Body of pancreas (tissue), 4 donors: ENCODE results near the gene MLPH.

ENCODE experiments used
- POLR2A ChIP-seq, 3 donors: fragments of 450-650 bp; IDR thresholded peaks; one replicate each; pipeline ENCODE4 v1.6.1; 2016; ENCODE audit warnings: antibody characterized with exemption in 3 of 3, mild to moderate bottlenecking in 2 of 3
- TF ChIP-seq, protein P1 (sequence below), 7 experiments: fragments of 450-650 bp in 4 of 7; fragments of 200-600 bp in 3 of 7; sonication (generic) in 3 of 7; IDR thresholded peaks; one replicate each; pipeline ENCODE4 v1.5.1; 2016 to 2019; ENCODE audit warnings: antibody characterized with exemption in 7 of 7

DNA sequence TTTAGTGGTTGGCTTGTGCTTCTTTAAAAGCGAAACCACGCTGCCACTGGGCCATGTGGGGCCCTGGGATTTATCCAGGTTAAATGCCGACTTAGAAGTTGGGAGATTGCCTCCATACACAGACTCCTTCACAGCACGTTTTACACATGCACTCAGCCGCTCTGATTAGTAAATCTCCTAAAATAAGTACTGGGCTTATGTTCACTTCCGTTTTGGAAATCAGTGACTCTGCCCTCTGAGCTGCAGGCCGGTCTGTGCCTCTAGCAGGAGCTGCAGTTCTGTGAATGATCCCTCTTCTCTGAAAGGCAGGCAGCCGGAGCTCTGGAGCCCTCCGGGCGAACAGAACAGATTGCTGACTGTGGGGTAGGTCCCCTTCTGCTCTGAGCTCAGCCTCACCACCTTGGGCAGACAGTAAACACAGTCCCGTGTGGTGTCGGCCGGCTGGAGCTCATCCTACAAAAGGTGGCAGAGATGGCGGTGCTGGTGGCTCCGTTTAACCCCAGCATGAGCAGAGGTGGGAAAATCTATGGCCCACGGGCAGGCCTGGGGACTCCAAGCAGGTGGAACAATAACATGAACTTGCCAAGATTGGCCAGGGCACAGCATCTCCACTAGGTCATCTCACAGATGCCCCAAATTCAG lies 113.3 kb downstream of the MLPH start:
- TF ChIP-seq, protein P1, sequence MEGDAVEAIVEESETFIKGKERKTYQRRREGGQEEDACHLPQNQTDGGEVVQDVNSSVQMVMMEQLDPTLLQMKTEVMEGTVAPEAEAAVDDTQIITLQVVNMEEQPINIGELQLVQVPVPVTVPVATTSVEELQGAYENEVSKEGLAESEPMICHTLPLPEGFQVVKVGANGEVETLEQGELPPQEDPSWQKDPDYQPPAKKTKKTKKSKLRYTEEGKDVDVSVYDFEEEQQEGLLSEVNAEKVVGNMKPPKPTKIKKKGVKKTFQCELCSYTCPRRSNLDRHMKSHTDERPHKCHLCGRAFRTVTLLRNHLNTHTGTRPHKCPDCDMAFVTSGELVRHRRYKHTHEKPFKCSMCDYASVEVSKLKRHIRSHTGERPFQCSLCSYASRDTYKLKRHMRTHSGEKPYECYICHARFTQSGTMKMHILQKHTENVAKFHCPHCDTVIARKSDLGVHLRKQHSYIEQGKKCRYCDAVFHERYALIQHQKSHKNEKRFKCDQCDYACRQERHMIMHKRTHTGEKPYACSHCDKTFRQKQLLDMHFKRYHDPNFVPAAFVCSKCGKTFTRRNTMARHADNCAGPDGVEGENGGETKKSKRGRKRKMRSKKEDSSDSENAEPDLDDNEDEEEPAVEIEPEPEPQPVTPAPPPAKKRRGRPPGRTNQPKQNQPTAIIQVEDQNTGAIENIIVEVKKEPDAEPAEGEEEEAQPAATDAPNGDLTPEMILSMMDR (IDR thresholded peaks at IDR 0.05), result peak in 1 of 7 experiments; percentile 19
- no peak for TF ChIP-seq POLR2A (IDR thresholded peaks at IDR 0.05)
